ENCODE data around the gene PSMC3.
A peak's percentile ranks its signal among the peaks of the same experiment; 100 is the strongest.

The PSMC3 gene

GRCh38 chr11:47442514-47442913 lies 16.3 kb upstream of the PSMC3 start:
- DNase-seq = no peak

- no peak for DNase-seq
These were observed 15.2 kb upstream of the PSMC3 start for GRCh38 chr11:47441421-47441820.

- DNase-seq = no peak
These were observed 13.8 kb upstream of the PSMC3 start for GRCh38 chr11:47440054-47440476.

GRCh38 chr11:47438721-47439120 lies 12.5 kb upstream of the PSMC3 start:
- no peak for DNase-seq

GRCh38 chr11:47437746-47438418 lies 11.6 kb upstream of the PSMC3 start:
- no peak for DNase-seq

GRCh38 chr11:47437218-47437745 lies 11.0 kb upstream of the PSMC3 start:
- DNase-seq = no peak

- no peak for DNase-seq
These were observed 10.5 kb upstream of the PSMC3 start for GRCh38 chr11:47436726-47437125.

- no peak for DNase-seq
These were observed 9.4 kb upstream of the PSMC3 start for GRCh38 chr11:47435687-47436086.

GRCh38 chr11:47434011-47434786 lies 8.0 kb upstream of the PSMC3 start:
- DNase-seq = no peak

GRCh38 chr11:47433157-47433556 lies 6.9 kb upstream of the PSMC3 start:
- no peak for DNase-seq

GRCh38 chr11:47431356-47432083 lies 5.3 kb upstream of the PSMC3 start:
- no peak for DNase-seq

GRCh38 chr11:47430524-47430923 lies 4.3 kb upstream of the PSMC3 start:
- DNase-seq = no peak

GRCh38 chr11:47425611-47426010 lies 628 bp downstream of the PSMC3 start:
- DNase-seq = no peak

- no peak for DNase-seq
These were observed 7.6 kb downstream of the PSMC3 start for GRCh38 chr11:47418454-47419259.

GRCh38 chr11:47417712-47418111 lies 8.5 kb downstream of the PSMC3 start:
- DNase-seq = no peak

- peak; percentile 91 for DNase-seq
These were observed 10.2 kb downstream of the PSMC3 start for GRCh38 chr11:47415949-47416472.

GRCh38 chr11:47415091-47415854 lies 11.0 kb downstream of the PSMC3 start:
- peak; percentile 34 for DNase-seq

- no peak for DNase-seq
These were observed 11.6 kb downstream of the PSMC3 start for GRCh38 chr11:47414685-47415070.

- no peak for DNase-seq
These were observed 12.1 kb downstream of the PSMC3 start for GRCh38 chr11:47413908-47414684.

- DNase-seq = no peak
These were observed 12.9 kb downstream of the PSMC3 start for GRCh38 chr11:47413351-47413750.

Data from 8988T (cell line).